Measurements from ENCODE around the gene KRTAP10-9.
"Not testable (repeated sequence)": the region's sequence is repeated elsewhere in the genome, so short reads cannot be mapped to it uniquely, and the experiment has no call there.

Gene KRTAP10-9

GRCh38 chr21:44594406-44594916 lies 32.4 kb upstream of the KRTAP10-9 start:
- no peak for DNase-seq (ENCODE audit: low read depth in 1 of 2, low spot score in 1 of 2)

GRCh38 chr21:44595524-44595923 lies 31.4 kb upstream of the KRTAP10-9 start:
- no peak for DNase-seq (ENCODE audit: low read depth in 1 of 2, low spot score in 1 of 2)

- no peak for DNase-seq (ENCODE audit: low read depth in 1 of 2, low spot score in 1 of 2)
Measured at GRCh38 chr21:44596068-44596725, 30.7 kb upstream of the KRTAP10-9 start.

- no peak for DNase-seq (ENCODE audit: low read depth in 1 of 2, low spot score in 1 of 2)
Measured at GRCh38 chr21:44598061-44598460, 28.8 kb upstream of the KRTAP10-9 start.

GRCh38 chr21:44599264-44600029 lies 27.4 kb upstream of the KRTAP10-9 start:
- DNase-seq (ENCODE audit: low read depth in 1 of 2, low spot score in 1 of 2) = no peak

GRCh38 chr21:44600118-44600978 lies 26.5 kb upstream of the KRTAP10-9 start, which contains the start of gene KRTAP10-7:
Gene KRTAP10-7, plus strand, starts transcription at chr21:44600597. Its CDS starts 25 bp downstream, at chr21:44600622.
- DNase-seq (ENCODE audit: low read depth in 1 of 2, low spot score in 1 of 2) = not testable (repeated sequence)

- DNase-seq (ENCODE audit: low read depth in 1 of 2, low spot score in 1 of 2) = not testable (repeated sequence)
Measured at GRCh38 chr21:44601091-44601490, 25.8 kb upstream of the KRTAP10-9 start.

- DNase-seq (ENCODE audit: low read depth in 1 of 2, low spot score in 1 of 2) = no peak
Measured at GRCh38 chr21:44601596-44602462, 25.1 kb upstream of the KRTAP10-9 start.

- no peak for DNase-seq (ENCODE audit: low read depth in 1 of 2, low spot score in 1 of 2)
Measured at GRCh38 chr21:44602463-44602850, 24.4 kb upstream of the KRTAP10-9 start.

GRCh38 chr21:44603109-44603875 lies 23.6 kb upstream of the KRTAP10-9 start:
- no peak for DNase-seq (ENCODE audit: low read depth in 1 of 2, low spot score in 1 of 2)

- DNase-seq (ENCODE audit: low read depth in 1 of 2, low spot score in 1 of 2) = no peak
Measured at GRCh38 chr21:44603911-44604310, 23.0 kb upstream of the KRTAP10-9 start.

GRCh38 chr21:44606495-44606894 lies 20.4 kb upstream of the KRTAP10-9 start:
- no peak for DNase-seq (ENCODE audit: low read depth in 1 of 2, low spot score in 1 of 2)

GRCh38 chr21:44609193-44609592 lies 17.7 kb upstream of the KRTAP10-9 start:
- no peak for DNase-seq (ENCODE audit: low read depth in 1 of 2, low spot score in 1 of 2)

GRCh38 chr21:44610157-44610843 lies 16.6 kb upstream of the KRTAP10-9 start:
- DNase-seq (ENCODE audit: low read depth in 1 of 2, low spot score in 1 of 2) = not testable (repeated sequence)

GRCh38 chr21:44611551-44611950 lies 15.3 kb upstream of the KRTAP10-9 start:
- DNase-seq (ENCODE audit: low read depth in 1 of 2, low spot score in 1 of 2) = no peak

GRCh38 chr21:44612029-44612486 lies 14.8 kb upstream of the KRTAP10-9 start, which contains the start of gene KRTAP10-8:
Gene KRTAP10-8, plus strand, starts transcription at chr21:44612079. Its CDS starts 22 bp downstream, at chr21:44612101.
- DNase-seq (ENCODE audit: low read depth in 1 of 2, low spot score in 1 of 2) = no peak

GRCh38 chr21:44612669-44613229 lies 14.1 kb upstream of the KRTAP10-9 start:
- DNase-seq (ENCODE audit: low read depth in 1 of 2, low spot score in 1 of 2) = no peak

- no peak for DNase-seq (ENCODE audit: low read depth in 1 of 2, low spot score in 1 of 2)
Measured at GRCh38 chr21:44613386-44614155, 13.3 kb upstream of the KRTAP10-9 start.

All from activated T-helper 1 cell treated with anti-CD3 and anti-CD28 coated beads, Interleukin-2, amount 50 U/mL, for 16 hours (primary cell).